ENCODE measurements around the gene CCT3. TPM values are rescaled to one million over a fixed set of nuclear protein-coding genes. Genes with fewer than 3 reads are reported as not detected.
"Not testable (repeated sequence)": the region's sequence is repeated elsewhere in the genome, so short reads cannot be mapped to it uniquely, and the experiment has no call there.

The CCT3 gene
- total RNA-seq, 2 donors from 2014 or later, result 102 to 146 TPM

GRCh38 chr1:156344409-156344808 lies 6.3 kb upstream of the CCT3 start:
- TF ChIP-seq CTCF (IDR thresholded peaks at IDR 0.05), result no peak
- no peaks in the 10 kb centered on the region for H3K36me3 ChIP-seq
- H3K4me3 ChIP-seq, result no peak overlapping the region
- H3K27ac ChIP-seq, result no peak overlapping the region
- no peaks in the 10 kb centered on the region for H3K4me1 ChIP-seq
- H3K9me3 ChIP-seq, result no peaks in the 10 kb centered on the region
- no peaks in the 10 kb centered on the region for H3K27me3 ChIP-seq
- DNase-seq (ENCODE audit: low spot score), result no peak

- TF ChIP-seq CTCF (IDR thresholded peaks at IDR 0.05), result no peak
- peaks cover 0 to 3% of the 10 kb centered on the region in 2 donors for H3K4me1 ChIP-seq
These were observed 4.3 kb upstream of the CCT3 start for GRCh38 chr1:156342166-156342955.

GRCh38 chr1:156337888-156338179 lies 258 bp downstream of the CCT3 start:
- no peak for DNase-seq (ENCODE audit: low spot score)
- H3K36me3 ChIP-seq, result peaks cover 24% of the 10 kb centered on the region
- peak overlapping the region; percentile 65 to 71 for H3K4me3 ChIP-seq
- peak overlapping the region; percentile 87 to 88 for H3K27ac ChIP-seq
- H3K4me1 ChIP-seq, result peaks cover 0 to 22% of the 10 kb centered on the region in 2 donors
- H3K27me3 ChIP-seq, result no peaks in the 10 kb centered on the region
- TF ChIP-seq CTCF (IDR thresholded peaks at IDR 0.05), result no peak
- no peaks in the 10 kb centered on the region for H3K9me3 ChIP-seq

More at GRCh38 chr1:156342166-156342955, 4.3 kb upstream of the CCT3 start:
- H3K9me3 ChIP-seq, result no peaks in the 10 kb centered on the region
- DNase-seq (ENCODE audit: low spot score), result no peak
- H3K4me3 ChIP-seq, result no peak overlapping the region
- H3K27ac ChIP-seq, result no peak overlapping the region
- no peaks in the 10 kb centered on the region for H3K36me3 ChIP-seq
- H3K27me3 ChIP-seq, result no peaks in the 10 kb centered on the region

GRCh38 chr1:156337052-156337887 lies 822 bp downstream of the CCT3 start:
- TF ChIP-seq CTCF (IDR thresholded peaks at IDR 0.05), result no peak
- Histone ChIP-seq H3K27me3 (no peaks in the 10 kb centered on the region), H3K36me3 (peaks cover 29% of the 10 kb centered on the region), H3K27ac (peak overlapping the region; percentile 87 to 88), H3K9me3 (no peaks in the 10 kb centered on the region), H3K4me3 (peak overlapping the region; percentile 65 to 71), H3K4me1 (peaks cover 0 to 22% of the 10 kb centered on the region in 2 donors)
- no peak for DNase-seq (ENCODE audit: low spot score)

GRCh38 chr1:156336242-156336641 lies 1.9 kb downstream of the CCT3 start:
- TF ChIP-seq CTCF (IDR thresholded peaks at IDR 0.05), result no peak
- Histone ChIP-seq H3K27ac (no peak overlapping the region), H3K4me3 (no peak overlapping the region), H3K36me3 (peaks cover 40% of the 10 kb centered on the region), H3K4me1 (peaks cover 0 to 22% of the 10 kb centered on the region in 2 donors), H3K9me3 (no peaks in the 10 kb centered on the region), H3K27me3 (no peaks in the 10 kb centered on the region)
- DNase-seq (ENCODE audit: low spot score), result no peak

GRCh38 chr1:156323179-156323578 lies 14.9 kb downstream of the CCT3 start:
- not testable (repeated sequence) for H3K27me3 ChIP-seq; H3K4me1 ChIP-seq; DNase-seq (ENCODE audit: low spot score); H3K27ac ChIP-seq; H3K9me3 ChIP-seq; H3K4me3 ChIP-seq
- H3K36me3 ChIP-seq, result peaks cover 68% of the 10 kb centered on the region
